Panc1 (cell line): Measurements from ENCODE around the gene NEURL3.

ENCODE experiments used
- CTCF ChIP-seq: fragments of 450-650 bp; IDR thresholded peaks from 2 replicates; pipeline ENCODE4 v1.5.1; 2017; ENCODE audit warnings: mild to moderate bottlenecking
- POLR2AphosphoS5 ChIP-seq: IDR thresholded peaks from 2 replicates; pipeline ENCODE4 v1.6.1; 2012; ENCODE audit warnings: mild to moderate bottlenecking, low read depth, low read length, moderate library complexity

DNA sequence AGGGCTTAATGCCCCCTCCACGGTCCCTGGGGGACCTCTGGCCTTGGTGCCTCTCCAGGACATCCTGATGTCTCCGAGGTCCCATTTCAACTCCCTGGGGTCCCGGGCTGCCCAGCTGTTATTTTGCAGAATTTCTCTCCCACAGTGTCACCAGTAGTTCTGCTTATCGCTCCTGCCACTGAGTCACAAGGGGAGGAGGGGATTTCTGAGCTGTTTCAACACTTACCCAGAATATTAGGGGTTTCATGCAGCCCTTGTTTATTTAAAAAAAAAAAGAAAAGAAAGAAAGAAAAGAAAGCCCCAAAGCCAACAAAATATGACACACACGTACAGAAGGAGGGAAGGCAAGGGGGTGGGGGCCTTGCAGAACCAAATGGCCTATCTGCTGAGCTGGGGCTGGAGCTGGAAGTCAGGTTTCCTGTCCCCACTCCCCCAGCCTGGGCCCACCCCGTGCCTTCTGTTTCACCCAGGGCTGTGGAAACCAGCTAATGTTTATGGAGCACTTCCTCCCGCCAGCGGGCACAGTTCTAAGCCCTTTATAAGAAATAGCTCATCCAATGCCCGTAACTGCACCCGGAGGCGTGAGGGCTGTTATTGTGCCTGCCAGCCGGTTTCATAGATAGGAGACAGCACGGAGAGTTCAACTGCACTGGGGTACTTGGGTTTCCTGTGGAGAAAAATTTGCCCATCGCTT, 23.0 kb upstream of the NEURL3 start:
- TF ChIP-seq CTCF (no peak), POLR2AphosphoS5 (no peak)
